NT2/D1 (cell line): ENCODE data around the gene DAPK3.

Experiments
- DNase-seq: peaks from one replicate; pipeline ENCODE4 v3.0.0-alpha.2; 2011; ENCODE audit warnings: low read depth, low spot score
- H3K27me3 ChIP-seq: 2 replicates; pipeline ENCODE4 v1.6.0; 2011; ENCODE audit warnings: mild to moderate bottlenecking; ENCODE audit not compliant: insufficient read length, insufficient read depth
- H3K36me3 ChIP-seq: 2 replicates; pipeline ENCODE4 v1.6.1; 2011; ENCODE audit warnings: mild to moderate bottlenecking, low read length, mixed read lengths; ENCODE audit not compliant: insufficient read depth, insufficient read length
- H3K4me1 ChIP-seq: 2 replicates; pipeline ENCODE4 v1.5.1; 2011; ENCODE audit not compliant: insufficient read depth, insufficient read length
- H3K4me3 ChIP-seq: 2 replicates; pipeline ENCODE4 v1.5.1; 2011; ENCODE audit warnings: low read depth; ENCODE audit not compliant: insufficient read length
- H3K9ac ChIP-seq: 2 replicates; pipeline ENCODE4 v1.6.0; 2011; ENCODE audit warnings: low read depth; ENCODE audit not compliant: insufficient read length
- H3K9me3 ChIP-seq: 2 replicates; pipeline ENCODE4 v1.5.1; 2011; ENCODE audit warnings: mild to moderate bottlenecking, low read length; ENCODE audit not compliant: insufficient read depth
- SUZ12 ChIP-seq: IDR thresholded peaks from 2 replicates; pipeline ENCODE4 v1.6.1; 2011; ENCODE audit not compliant: insufficient read length, insufficient read depth; ENCODE audit errors: extremely low read depth
- YY1 ChIP-seq: IDR thresholded peaks from 2 replicates; pipeline ENCODE4 v1.6.1; 2011; ENCODE audit not compliant: insufficient read length, insufficient read depth
- ZNF274 ChIP-seq: IDR thresholded peaks from 2 replicates; pipeline ENCODE4 v1.6.1; 2011; ENCODE audit warnings: mild to moderate bottlenecking, low read depth, low read length

The DAPK3 gene

DNA sequence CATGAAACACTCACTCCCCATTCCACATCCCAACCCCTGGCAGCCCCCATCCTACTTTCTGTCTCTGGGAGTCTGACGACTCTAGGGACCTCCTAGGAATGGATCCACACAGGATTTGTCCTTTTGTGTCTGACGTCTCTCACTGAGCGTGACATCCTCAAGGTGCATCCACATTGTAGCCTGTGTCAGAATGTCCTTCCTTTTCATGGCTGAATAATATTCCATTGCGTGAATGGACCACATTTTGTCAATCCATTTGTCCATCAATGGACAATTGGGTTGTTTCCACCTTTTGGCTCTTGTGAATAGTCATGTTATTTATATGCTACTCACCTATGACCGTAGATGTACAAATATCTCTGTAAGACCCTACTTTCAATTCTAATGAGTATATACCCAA is 54.9 kb downstream of the DAPK3 start:
- Histone ChIP-seq H3K36me3 (peaks cover 13% of the 10 kb centered on the region), H3K4me1 (no peaks in the 10 kb centered on the region), H3K9me3 (peaks cover 7% of the 10 kb centered on the region; the same call in 1 of the 2 replicates), H3K27me3 (no peaks in the 10 kb centered on the region), H3K9ac (no peak overlapping the region), H3K4me3 (no peak overlapping the region)
- TF ChIP-seq YY1: no peak
- TF ChIP-seq SUZ12: no peak
- TF ChIP-seq ZNF274: no peak
- no peak for DNase-seq

GRCh38 chr19:3914199-3914598 is 56.7 kb downstream of the DAPK3 start:
- Histone ChIP-seq H3K36me3 (peaks cover 20% of the 10 kb centered on the region), H3K9me3 (peaks cover 6% of the 10 kb centered on the region; the same call in 1 of the 2 replicates), H3K9ac (no peak overlapping the region), H3K27me3 (no peaks in the 10 kb centered on the region), H3K4me1 (no peaks in the 10 kb centered on the region), H3K4me3 (no peak overlapping the region)
- DNase-seq: no peak
- no peak for TF ChIP-seq ZNF274
- no peak for TF ChIP-seq SUZ12
- no peak for TF ChIP-seq YY1

GRCh38 chr19:3910105-3910504 is 60.8 kb downstream of the DAPK3 start:
- no peak overlapping the region for H3K9ac ChIP-seq
- no peak overlapping the region for H3K4me3 ChIP-seq
- peaks cover 2% of the 10 kb centered on the region for H3K4me1 ChIP-seq
- peaks cover 22% of the 10 kb centered on the region for H3K36me3 ChIP-seq
- H3K27me3 ChIP-seq: no peaks in the 10 kb centered on the region
- peaks cover 6% of the 10 kb centered on the region; the same call in 1 of the 2 replicates for H3K9me3 ChIP-seq
- TF ChIP-seq YY1 (no peak), ZNF274 (no peak), SUZ12 (no peak)
- DNase-seq: no peak
